Measurements from ENCODE around the gene PPP1R3F.
"Not testable (repeated sequence)": the region's sequence is repeated elsewhere in the genome, so short reads cannot be mapped to it uniquely, and the experiment has no call there.

The PPP1R3F gene

GRCh38 chrX:49300703-49301102, 31.1 kb downstream of the PPP1R3F start:
- no peak for DNase-seq (ENCODE audit: low read depth, low spot score)
- no peak overlapping the region for H3K4me3 ChIP-seq (ENCODE audit: low read length)

GRCh38 chrX:49303346-49303745, 33.8 kb downstream of the PPP1R3F start, which contains the start of gene GAGE10:
GAGE10 (plus strand) TSS chrX:49303646; CDS start chrX:49304860, 1,214 bp downstream.
- no peak within 1 kb of the TSS for H3K4me3 ChIP-seq (ENCODE audit: low read length)
- no peak for DNase-seq (ENCODE audit: low read depth, low spot score)

GRCh38 chrX:49307775-49308174, 38.2 kb downstream of the PPP1R3F start:
- not testable (repeated sequence) for H3K4me3 ChIP-seq (ENCODE audit: low read length); DNase-seq (ENCODE audit: low read depth, low spot score)

- H3K4me3 ChIP-seq (ENCODE audit: low read length): no peak overlapping the region
- no peak for DNase-seq (ENCODE audit: low read depth, low spot score)
These were observed 39.1 kb downstream of the PPP1R3F start for GRCh38 chrX:49308604-49309269.

GRCh38 chrX:49309401-49309981, 39.9 kb downstream of the PPP1R3F start:
- no peak for DNase-seq (ENCODE audit: low read depth, low spot score)
- no peak overlapping the region for H3K4me3 ChIP-seq (ENCODE audit: low read length)

- no peak overlapping the region for H3K4me3 ChIP-seq (ENCODE audit: low read length)
- no peak for DNase-seq (ENCODE audit: low read depth, low spot score)
These were observed 40.8 kb downstream of the PPP1R3F start for GRCh38 chrX:49310371-49310770.

GRCh38 chrX:49312176-49312575, 42.6 kb downstream of the PPP1R3F start:
- no peak overlapping the region for H3K4me3 ChIP-seq (ENCODE audit: low read length)
- no peak for DNase-seq (ENCODE audit: low read depth, low spot score)

GRCh38 chrX:49316085-49316484, 46.5 kb downstream of the PPP1R3F start:
- no peak overlapping the region for H3K4me3 ChIP-seq (ENCODE audit: low read length)
- DNase-seq (ENCODE audit: low read depth, low spot score): no peak

GRCh38 chrX:49321737-49322136, 52.1 kb downstream of the PPP1R3F start, which contains the start of gene GAGE12J:
GAGE12J (plus strand) TSS chrX:49322037; CDS start chrX:49323194, 1,157 bp downstream.
- not testable (repeated sequence) for H3K4me3 ChIP-seq (ENCODE audit: low read length); DNase-seq (ENCODE audit: low read depth, low spot score)

- not testable (repeated sequence) for DNase-seq (ENCODE audit: low read depth, low spot score); H3K4me3 ChIP-seq (ENCODE audit: low read length)
These were observed 52.7 kb downstream of the PPP1R3F start for GRCh38 chrX:49322266-49322665.

GRCh38 chrX:49323735-49324134, 54.1 kb downstream of the PPP1R3F start:
- not testable (repeated sequence) for DNase-seq (ENCODE audit: low read depth, low spot score); H3K4me3 ChIP-seq (ENCODE audit: low read length)

GRCh38 chrX:49330421-49330820, 60.8 kb downstream of the PPP1R3F start:
- DNase-seq (ENCODE audit: low read depth, low spot score); H3K4me3 ChIP-seq (ENCODE audit: low read length): not testable (repeated sequence)

GRCh38 chrX:49331282-49331681, 61.7 kb downstream of the PPP1R3F start, which contains the start of gene GAGE13:
GAGE13 (plus strand) TSS chrX:49331582; CDS start chrX:49332738, 1,156 bp downstream.
- DNase-seq (ENCODE audit: low read depth, low spot score); H3K4me3 ChIP-seq (ENCODE audit: low read length): not testable (repeated sequence)

- not testable (repeated sequence) for H3K4me3 ChIP-seq (ENCODE audit: low read length); DNase-seq (ENCODE audit: low read depth, low spot score)
These were observed 62.2 kb downstream of the PPP1R3F start for GRCh38 chrX:49331841-49332240.

All from Jurkat, Clone E6-1 (cell line).